Colonic mucosa (tissue), 4 donors: ENCODE results near the gene MAPKAPK2. TPM values are rescaled to one million over a fixed set of nuclear protein-coding genes. Genes with fewer than 3 reads are reported as not detected.
A peak's percentile ranks its signal among the peaks of the same experiment; 100 is the strongest.

Source experiments
- DNase-seq: peaks from one replicate; pipeline ENCODE4 v3.0.0-alpha.2; 2020
- H3K27ac ChIP-seq: fragments of 200-600 bp; one replicate; pipeline ENCODE4 v1.8.0; 2021
- H3K27me3 ChIP-seq: fragments of 200-600 bp; one replicate; pipeline ENCODE4 v1.8.0; 2021
- H3K36me3 ChIP-seq: fragments of 200-600 bp; one replicate; pipeline ENCODE4 v1.8.0; 2021
- H3K4me1 ChIP-seq: fragments of 200-600 bp; one replicate; pipeline ENCODE4 v1.8.0; 2021; ENCODE audit warnings: mild to moderate bottlenecking
- H3K4me3 ChIP-seq: fragments of 200-600 bp; one replicate; pipeline ENCODE4 v1.8.0; 2021
- H3K9ac ChIP-seq, 2 donors: one replicate each; pipeline ENCODE4 v1.7.0; 2013; ENCODE audit warnings: control low read depth in 2 of 2, low read depth in 2 of 2, low read length in 2 of 2
- H3K9me3 ChIP-seq: fragments of 200-600 bp; one replicate; pipeline ENCODE4 v1.8.0; 2021
- CTCF ChIP-seq: fragments of 200-600 bp; IDR thresholded peaks from one replicate; pipeline ENCODE4 v1.8.0; 2022; ENCODE audit warnings: antibody characterized with exemption, mild to moderate bottlenecking
- intact Hi-C: fragments of 100-400 bp; cut with DNase I; formaldehyde crosslinking; loops from one replicate; pipeline ENCODE4 v1.14.1; 2022
- total RNA-seq, 2 donors: library from RNA; stranded (reverse); fragmentation: NEBNext Ultra II Directional in 1 of 2; extraction: Animal tissue kit (Norgen Biotek cat#: 25700) in 1 of 2; gene quantifications; one replicate each; pipeline ENCODE4 v1.2.1, GENCODE V29; 2021
- donor health status: healthy.
- donor health status: DM: no; HTN: no; CAD: no.
- donor health status: DM: no; HTN: no; CAD: no.

The MAPKAPK2 gene
- total RNA-seq, 2 donors from 2014 or later = 61.4 to 71.1 TPM

- no peak for TF ChIP-seq CTCF
- H3K9ac ChIP-seq = no peak overlapping the region
- H3K9me3 ChIP-seq = no peaks in the 10 kb centered on the region
- intact Hi-C loops = loop anchor here (5.0 kb wide), 1 partner anchor 36 kb away; no protein-coding TSS in a partner anchor
- no peaks in the 10 kb centered on the region for H3K27me3 ChIP-seq
- H3K4me3 ChIP-seq = no peak overlapping the region
- H3K36me3 ChIP-seq = no peaks in the 10 kb centered on the region
- DNase-seq = no peak
- no peaks in the 10 kb centered on the region for H3K4me1 ChIP-seq
- no peak overlapping the region for H3K27ac ChIP-seq
These were observed 38.7 kb downstream of the MAPKAPK2 start for GRCh38 chr1:206723462-206723804.

GRCh38 chr1:206723805-206724472 is 39.2 kb downstream of the MAPKAPK2 start:
- DNase-seq = no peak
- Histone ChIP-seq H3K4me1 (no peaks in the 10 kb centered on the region), H3K36me3 (no peaks in the 10 kb centered on the region), H3K4me3 (no peak overlapping the region), H3K27me3 (no peaks in the 10 kb centered on the region), H3K9ac (no peak overlapping the region), H3K27ac (no peak overlapping the region), H3K9me3 (no peaks in the 10 kb centered on the region)
- no peak for TF ChIP-seq CTCF
- intact Hi-C loops = loop anchor here (5.0 kb wide), 1 partner anchor 37 kb away; no protein-coding TSS in a partner anchor

- H3K27me3 ChIP-seq = no peaks in the 10 kb centered on the region
- no peak overlapping the region for H3K4me3 ChIP-seq
- DNase-seq = peak; percentile 62
- H3K9me3 ChIP-seq = no peaks in the 10 kb centered on the region
- no peaks in the 10 kb centered on the region for H3K4me1 ChIP-seq
- no peaks in the 10 kb centered on the region for H3K36me3 ChIP-seq
- no peak overlapping the region for H3K9ac ChIP-seq
- intact Hi-C loops = no loop called here
- H3K27ac ChIP-seq = no peak overlapping the region
- TF ChIP-seq CTCF = peak; percentile 43
These were observed 40.6 kb downstream of the MAPKAPK2 start for GRCh38 chr1:206725109-206725963.

- no peaks in the 10 kb centered on the region for H3K9me3 ChIP-seq
- no peak for DNase-seq
- intact Hi-C loops = loop anchor here (2.0 kb wide), 1 partner anchor 185 kb away; no protein-coding TSS in a partner anchor
- no peak overlapping the region for H3K27ac ChIP-seq
- no peak overlapping the region for H3K4me3 ChIP-seq
- no peaks in the 10 kb centered on the region for H3K27me3 ChIP-seq
- TF ChIP-seq CTCF = no peak
- H3K36me3 ChIP-seq = peaks cover 10% of the 10 kb centered on the region
- H3K4me1 ChIP-seq = no peaks in the 10 kb centered on the region
- H3K9ac ChIP-seq = no peak overlapping the region
These were observed 43.4 kb downstream of the MAPKAPK2 start for GRCh38 chr1:206727981-206728696.

- no peak for DNase-seq
- no peaks in the 10 kb centered on the region for H3K27me3 ChIP-seq
These were observed 43.9 kb downstream of the MAPKAPK2 start for GRCh38 chr1:206728697-206728987.

More at GRCh38 chr1:206728697-206728987, 43.9 kb downstream of the MAPKAPK2 start:
- no peak overlapping the region for H3K9ac ChIP-seq
- intact Hi-C loops = no loop called here
- TF ChIP-seq CTCF = no peak
- peaks cover 10% of the 10 kb centered on the region for H3K36me3 ChIP-seq
- no peak overlapping the region for H3K4me3 ChIP-seq
- H3K27ac ChIP-seq = no peak overlapping the region
- H3K9me3 ChIP-seq = no peaks in the 10 kb centered on the region
- no peaks in the 10 kb centered on the region for H3K4me1 ChIP-seq
